Small intestine (tissue), 16 donors: Measurements from ENCODE around the gene KCNJ10. TPM values are rescaled to one million over a fixed set of nuclear protein-coding genes. Genes with fewer than 3 reads are reported as not detected.

Experiments
- DNase-seq, 2 donors: peaks; one replicate each; pipeline versions ENCODE4 v3.0.0 to v3.0.0-alpha.2; 2013
- FAIRE-seq: peaks from 2 replicates; lab custom pipeline; 2012; peaks lifted over from hg19 to GRCh38; lab: Jason Lieb, UNC
- H3K27ac ChIP-seq, 3 donors: one replicate each; pipeline ENCODE4 v1.5.1; 2013; ENCODE audit warnings: low read length in 2 of 3, mild to moderate bottlenecking in 2 of 3, control low read depth in 1 of 3, inconsistent platforms in 1 of 3, low read depth in 1 of 3, moderate library complexity in 1 of 3
- H3K27me3 ChIP-seq, 3 donors: one replicate each; pipeline ENCODE4 v1.6.1; 2013; ENCODE audit warnings: low read length in 3 of 3, inconsistent platforms in 1 of 3; ENCODE audit not compliant: control insufficient read depth in 3 of 3, insufficient read depth in 3 of 3
- H3K36me3 ChIP-seq, 3 donors: one replicate each; pipeline ENCODE4 v1.6.1; 2013; ENCODE audit warnings: low read length in 3 of 3, inconsistent platforms in 1 of 3, low read depth in 1 of 3, mild to moderate bottlenecking in 1 of 3, moderate library complexity in 1 of 3; ENCODE audit not compliant: control insufficient read depth in 3 of 3, insufficient read depth in 2 of 3
- H3K4me1 ChIP-seq, 3 donors: one replicate each; pipeline ENCODE4 v1.6.1; 2013; ENCODE audit warnings: low read length in 2 of 3, inconsistent platforms in 1 of 3, low read depth in 1 of 3, mild to moderate bottlenecking in 1 of 3, moderate library complexity in 1 of 3; ENCODE audit not compliant: control insufficient read depth in 3 of 3, insufficient read depth in 2 of 3
- H3K4me3 ChIP-seq, 3 donors: one replicate each; pipeline ENCODE4 v1.5.1; 2013; ENCODE audit warnings: low read length in 3 of 3, control low read depth in 1 of 3, inconsistent platforms in 1 of 3, low read depth in 1 of 3, mild to moderate bottlenecking in 1 of 3, moderate library complexity in 1 of 3
- H3K9me3 ChIP-seq, 2 donors: one replicate each; pipeline ENCODE4 v1.6.1; 2013; ENCODE audit warnings: low read depth in 1 of 2, low read length in 1 of 2; ENCODE audit not compliant: control insufficient read depth in 2 of 2, insufficient read depth in 1 of 2
- WGBS, 3 donors: extraction: QIAGEN DNeasy Blood & Tissue Kit; methylation state at CpG; one replicate each; pipeline ENCODE4 v1.1.7; 2013; 5-methylcytosine and 5-hydroxymethylcytosine counted together
- long read RNA-seq, 10 donors: transcript quantifications; one replicate each; lab custom pipeline, GENCODE V29; 2026
- polyA plus RNA-seq, 4 donors: library from polyadenylated mRNA; stranded (reverse) in 3 of 4; unstranded in 1 of 4; fragments of 200-250 nt in 3 of 4; fragments of 120-200 nt in 1 of 4; gene quantifications; one replicate each; pipeline versions ENCODE4 v1.2.1 to v1.2.3, GENCODE V29; 2013
- donor health status: healthy with polysubstance abuse.
- donor health status: control.
- donor health status: control.
- donor health status: Bipolar disorder and iron deficiency.
- donor health status: healthy.

KCNJ10 gene
- under 1 TPM in 2 of 4 donors, not detected in 2; 0.25 to 0.47 TPM for polyA plus RNA-seq
- long read RNA-seq, donor 1 = 0 reads
- long read RNA-seq, donor 2, full-length matches to known transcripts = 1 of 1 reads
- long read RNA-seq, donor 2, partial matches to known transcripts = 0 of 1 reads
- long read RNA-seq, donor 2, other reads (novel, unspliced or antisense) = 0 of 1 reads
- long read RNA-seq, donor 3 = 0 reads
- long read RNA-seq, donor 4 = 0 reads
- long read RNA-seq, donor 5 = 0 reads
- long read RNA-seq, donor 6 = 0 reads
- long read RNA-seq, donor 7 = 0 reads
- long read RNA-seq, donor 8 = 0 reads
- long read RNA-seq, donor 9 = 0 reads
- long read RNA-seq, donor 10 = 0 reads

GRCh38 chr1:160069460-160070231, at the start of gene KCNJ10:
KCNJ10 (minus strand) TSS chr1:160070160; CDS start chr1:160042532, 27,628 bp downstream.
- no peak for FAIRE-seq
- 12 to 18% (median 15%) methylated on average over 26 to 32 of the region's 32 CpGs for WGBS, 3 donors
- Histone ChIP-seq H3K36me3 (no peaks in the 10 kb centered on the region), H3K4me1 (peaks cover 0 to 7% (median 3%) of the 10 kb centered on the region in 3 donors), H3K27me3 (peaks cover 0 to 46% (median 0%) of the 10 kb centered on the region in 3 donors), H3K27ac (no peak within 1 kb of the TSS), H3K9me3 (no peaks in the 10 kb centered on the region), H3K4me3 (peak within 1 kb of the TSS; percentile 41 to 51 (median 49))
- DNase-seq = no peak

DNA sequence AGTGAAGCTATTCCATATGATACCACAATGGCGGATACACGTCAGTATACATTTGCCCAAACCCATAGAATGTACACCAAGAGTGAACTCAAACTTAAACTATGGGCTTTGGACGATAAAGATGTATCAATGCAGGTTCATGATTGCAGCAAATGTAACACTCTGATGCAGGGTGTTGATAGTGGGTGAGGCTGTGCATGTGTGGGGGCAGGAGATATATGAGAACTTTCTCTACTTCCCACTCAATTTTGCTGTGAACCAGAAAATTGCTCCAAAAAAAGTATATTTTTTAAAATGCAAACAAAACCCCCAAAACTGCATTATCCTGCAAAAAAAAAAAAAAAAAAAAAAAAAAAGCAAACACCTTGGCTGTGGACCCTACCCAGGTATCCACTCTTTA, 49.0 kb upstream of the KCNJ10 start:
- no peaks in the 10 kb centered on the region for H3K36me3 ChIP-seq
- FAIRE-seq (no peak), DNase-seq (no peak)
- no peak overlapping the region for H3K4me3 ChIP-seq
- peaks cover 0 to 35% (median 0%) of the 10 kb centered on the region in 3 donors for H3K27me3 ChIP-seq
- no peaks in the 10 kb centered on the region for H3K9me3 ChIP-seq
- H3K4me1 ChIP-seq = peaks cover 0 to 5% (median 0%) of the 10 kb centered on the region in 3 donors
- WGBS, 3 donors = 80 to 93% (median 81%) methylated on average over 3 of the region's 3 CpGs
- H3K27ac ChIP-seq = no peak overlapping the region

GRCh38 chr1:160117709-160118183, 47.8 kb upstream of the KCNJ10 start:
- WGBS, 3 donors = 33 to 60% (median 55%) methylated on average over 7 to 8 of the region's 8 CpGs
- FAIRE-seq (no peak), DNase-seq (no peak)
- Histone ChIP-seq H3K9me3 (no peaks in the 10 kb centered on the region), H3K4me1 (peaks cover 0 to 5% (median 0%) of the 10 kb centered on the region in 3 donors), H3K27me3 (peaks cover 0 to 35% (median 0%) of the 10 kb centered on the region in 3 donors), H3K36me3 (no peaks in the 10 kb centered on the region), H3K27ac (no peak overlapping the region), H3K4me3 (no peak overlapping the region)

GRCh38 chr1:160117300-160117699, 47.3 kb upstream of the KCNJ10 start:
- peaks cover 0 to 35% (median 0%) of the 10 kb centered on the region in 3 donors for H3K27me3 ChIP-seq
- no peaks in the 10 kb centered on the region for H3K9me3 ChIP-seq
- 0 to 17% (median 10%) methylated on average over 1 of the region's 1 CpG for WGBS, 3 donors
- FAIRE-seq (no peak), DNase-seq (no peak)
- H3K4me1 ChIP-seq = peaks cover 0 to 5% (median 0%) of the 10 kb centered on the region in 3 donors
- H3K4me3 ChIP-seq = no peak overlapping the region
- H3K36me3 ChIP-seq = no peaks in the 10 kb centered on the region
- H3K27ac ChIP-seq = no peak overlapping the region

- Histone ChIP-seq H3K4me1 (peaks cover 0 to 5% (median 0%) of the 10 kb centered on the region in 3 donors), H3K27me3 (peaks cover 0 to 35% (median 0%) of the 10 kb centered on the region in 3 donors), H3K27ac (peak overlapping the region in 1 of 3 donors; percentile 36), H3K4me3 (no peak overlapping the region), H3K36me3 (no peaks in the 10 kb centered on the region), H3K9me3 (no peaks in the 10 kb centered on the region)
- FAIRE-seq (no peak), DNase-seq (no peak)
- 57 to 64% (median 57%) methylated on average over 12 of the region's 12 CpGs for WGBS, 3 donors
Observed at GRCh38 chr1:160116283-160117147, 46.6 kb upstream of the KCNJ10 start.

GRCh38 chr1:160115545-160116282, 45.8 kb upstream of the KCNJ10 start, which contains the start of gene ATP1A2:
ATP1A2 (plus strand) TSS chr1:160115759; CDS start chr1:160115862, 103 bp downstream.
- H3K36me3 ChIP-seq = no peaks in the 10 kb centered on the region
- no peak for FAIRE-seq
- H3K9me3 ChIP-seq = no peaks in the 10 kb centered on the region
- peak within 1 kb of the TSS in 1 of 3 donors; percentile 36 for H3K27ac ChIP-seq
- H3K4me1 ChIP-seq = peaks cover 0 to 5% (median 0%) of the 10 kb centered on the region in 3 donors
- DNase-seq = no peak
- WGBS, 3 donors = 38 to 46% (median 41%) methylated on average over 16 of the region's 16 CpGs
- peaks cover 0 to 35% (median 0%) of the 10 kb centered on the region in 3 donors for H3K27me3 ChIP-seq
- no peak within 1 kb of the TSS for H3K4me3 ChIP-seq

DNA sequence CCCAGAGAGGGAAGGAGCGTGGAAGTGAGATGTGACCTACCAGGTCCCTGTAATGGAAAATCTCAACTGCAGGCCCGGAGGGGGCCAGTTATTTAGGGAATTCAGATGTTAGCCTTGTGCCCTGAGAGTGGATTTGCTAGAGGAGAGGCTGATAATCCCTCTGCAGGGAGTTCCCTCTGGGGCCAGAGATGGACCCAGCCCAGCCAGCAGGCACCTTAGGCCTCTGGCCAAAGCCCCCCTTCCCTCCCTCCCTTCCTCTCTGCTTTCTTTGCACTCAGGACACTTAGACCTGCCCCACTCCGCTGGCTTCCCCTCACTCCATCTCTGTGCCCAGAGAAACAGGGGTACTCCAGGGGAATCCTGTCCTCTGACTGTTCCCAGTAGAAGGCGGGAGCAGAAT, 44.1 kb upstream of the KCNJ10 start:
- Histone ChIP-seq H3K36me3 (no peaks in the 10 kb centered on the region), H3K4me3 (no peak overlapping the region), H3K27ac (no peak overlapping the region), H3K4me1 (peaks cover 0 to 5% (median 0%) of the 10 kb centered on the region in 3 donors), H3K9me3 (no peaks in the 10 kb centered on the region), H3K27me3 (peaks cover 0 to 34% (median 3%) of the 10 kb centered on the region in 3 donors)
- WGBS, 3 donors = 68 to 85% (median 81%) methylated on average over 4 of the region's 4 CpGs
- DNase-seq = no peak
- no peak for FAIRE-seq
